Osteoblast (primary cell): ENCODE measurements around the gene NAA10. TPM values are rescaled to one million over a fixed set of nuclear protein-coding genes. Genes with fewer than 3 reads are reported as not detected.

ENCODE experiments used
- DNase-seq: peaks from one replicate; pipeline ENCODE4 v3.0.0; 2011; ENCODE audit warnings: low spot score, mixed read lengths; ENCODE audit not compliant: insufficient read length; ENCODE audit errors: missing footprints
- H2AFZ ChIP-seq: 2 replicates; pipeline ENCODE4 v1.6.0; 2011; ENCODE audit warnings: mild to moderate bottlenecking, low read length
- H3K27ac ChIP-seq: 2 replicates; pipeline ENCODE4 v1.5.1; 2011; ENCODE audit warnings: mild to moderate bottlenecking, low read depth, low read length, moderate library complexity
- H3K27me3 ChIP-seq: 2 replicates; pipeline ENCODE4 v1.6.0; 2012; ENCODE audit warnings: mild to moderate bottlenecking, control low read depth, inconsistent platforms, low read length, moderate library complexity; ENCODE audit not compliant: insufficient read depth
- H3K36me3 ChIP-seq: 2 replicates; pipeline ENCODE4 v1.5.1; 2011; ENCODE audit warnings: mild to moderate bottlenecking, low read length, control low read depth, moderate library complexity; ENCODE audit not compliant: insufficient read depth
- H3K4me1 ChIP-seq: 2 replicates; pipeline ENCODE4 v1.5.1; 2011; ENCODE audit warnings: mild to moderate bottlenecking, low read length, control low read depth, moderate library complexity; ENCODE audit not compliant: insufficient read depth
- H3K4me2 ChIP-seq: 2 replicates; pipeline ENCODE4 v1.6.0; 2011; ENCODE audit warnings: mild to moderate bottlenecking, low read length; ENCODE audit not compliant: insufficient read depth
- H3K4me3 ChIP-seq: fragments of 200-600 bp; sonication (generic); 3 replicates; pipeline ENCODE4 v1.5.1; 2012; ENCODE audit warnings: mild to moderate bottlenecking, low read length, inconsistent platforms; ENCODE audit not compliant: insufficient read depth
- H3K79me2 ChIP-seq: 2 replicates; pipeline ENCODE4 v1.6.0; 2012; ENCODE audit warnings: mild to moderate bottlenecking, low read length, control low read depth, inconsistent platforms; ENCODE audit not compliant: insufficient read depth
- H3K9me3 ChIP-seq: 2 replicates; pipeline ENCODE4 v1.5.1; 2011; ENCODE audit warnings: low read depth, low read length, control low read depth
- H4K20me1 ChIP-seq: 2 replicates; pipeline ENCODE4 v1.6.0; 2012; ENCODE audit warnings: mild to moderate bottlenecking, low read length, control low read depth; ENCODE audit not compliant: insufficient read depth
- CTCF ChIP-seq: IDR thresholded peaks from 2 replicates; pipeline ENCODE4 v1.5.1; 2011; ENCODE audit warnings: mild to moderate bottlenecking, low read depth, low read length, moderate library complexity; ENCODE audit errors: extremely low read depth
- total RNA-seq: library from RNA; depleted of rRNA; stranded (reverse); fragments of >200 nt; gene quantifications from 2 replicates; pipeline ENCODE4 v1.2.3, GENCODE V29; 2012

The NAA10 gene
- total RNA-seq, 1 donor = 43.4 TPM

GRCh38 chrX:153953892-153954557 lies 19.2 kb upstream of the NAA10 start:
- Histone ChIP-seq H3K27me3 (no peaks in the 10 kb centered on the region), H2AFZ (no peak overlapping the region), H3K27ac (no peak overlapping the region), H3K9me3 (no peaks in the 10 kb centered on the region), H4K20me1 (peaks cover 2% of the 10 kb centered on the region), H3K79me2 (no peaks in the 10 kb centered on the region), H3K4me3 (no peak overlapping the region), H3K36me3 (peaks cover 81% of the 10 kb centered on the region), H3K4me1 (no peaks in the 10 kb centered on the region), H3K4me2 (no peak overlapping the region)
- no peak for DNase-seq
- no peak for TF ChIP-seq CTCF

GRCh38 chrX:153953342-153953830 lies 18.5 kb upstream of the NAA10 start:
- no peak overlapping the region for H2AFZ ChIP-seq
- peak; percentile 99 for DNase-seq
- no peak overlapping the region for H3K27ac ChIP-seq

GRCh38 chrX:153952373-153953026 lies 17.7 kb upstream of the NAA10 start:
- no peaks in the 10 kb centered on the region for H3K9me3 ChIP-seq
- no peaks in the 10 kb centered on the region for H3K27me3 ChIP-seq
- no peak for DNase-seq
- peaks cover 66% of the 10 kb centered on the region for H3K36me3 ChIP-seq
- no peak overlapping the region for H3K4me2 ChIP-seq
- H2AFZ ChIP-seq = no peak overlapping the region
- no peaks in the 10 kb centered on the region for H4K20me1 ChIP-seq
- no peaks in the 10 kb centered on the region for H3K4me1 ChIP-seq
- no peak for TF ChIP-seq CTCF
- no peak overlapping the region for H3K27ac ChIP-seq
- no peaks in the 10 kb centered on the region for H3K79me2 ChIP-seq
- no peak overlapping the region for H3K4me3 ChIP-seq

More at GRCh38 chrX:153953342-153953830, 18.5 kb upstream of the NAA10 start:
- no peaks in the 10 kb centered on the region for H3K79me2 ChIP-seq
- H3K4me2 ChIP-seq = no peak overlapping the region
- peak; percentile 91 for TF ChIP-seq CTCF
- peaks cover 75% of the 10 kb centered on the region for H3K36me3 ChIP-seq
- no peaks in the 10 kb centered on the region for H3K27me3 ChIP-seq
- peaks cover 2% of the 10 kb centered on the region for H4K20me1 ChIP-seq
- H3K9me3 ChIP-seq = no peaks in the 10 kb centered on the region
- H3K4me1 ChIP-seq = no peaks in the 10 kb centered on the region
- no peak overlapping the region for H3K4me3 ChIP-seq

GRCh38 chrX:153951683-153952372 lies 17.0 kb upstream of the NAA10 start:
- no peaks in the 10 kb centered on the region for H3K9me3 ChIP-seq
- H2AFZ ChIP-seq = no peak overlapping the region
- no peaks in the 10 kb centered on the region for H4K20me1 ChIP-seq
- no peak for DNase-seq
- no peaks in the 10 kb centered on the region for H3K79me2 ChIP-seq
- H3K27me3 ChIP-seq = no peaks in the 10 kb centered on the region
- TF ChIP-seq CTCF = no peak
- H3K4me2 ChIP-seq = no peak overlapping the region
- no peak overlapping the region for H3K4me3 ChIP-seq
- H3K27ac ChIP-seq = no peak overlapping the region
- H3K36me3 ChIP-seq = peaks cover 62% of the 10 kb centered on the region
- no peaks in the 10 kb centered on the region for H3K4me1 ChIP-seq
